Measurements from ENCODE around the gene TAF1A. TPM values are rescaled to one million over a fixed set of nuclear protein-coding genes. Genes with fewer than 3 reads are reported as not detected.

Gene TAF1A
- total and polyA plus RNA-seq, 2 donors (not counting 1 experiment from before 2014, with no cell fraction given) = 7.2 to 15.2 TPM

DNA sequence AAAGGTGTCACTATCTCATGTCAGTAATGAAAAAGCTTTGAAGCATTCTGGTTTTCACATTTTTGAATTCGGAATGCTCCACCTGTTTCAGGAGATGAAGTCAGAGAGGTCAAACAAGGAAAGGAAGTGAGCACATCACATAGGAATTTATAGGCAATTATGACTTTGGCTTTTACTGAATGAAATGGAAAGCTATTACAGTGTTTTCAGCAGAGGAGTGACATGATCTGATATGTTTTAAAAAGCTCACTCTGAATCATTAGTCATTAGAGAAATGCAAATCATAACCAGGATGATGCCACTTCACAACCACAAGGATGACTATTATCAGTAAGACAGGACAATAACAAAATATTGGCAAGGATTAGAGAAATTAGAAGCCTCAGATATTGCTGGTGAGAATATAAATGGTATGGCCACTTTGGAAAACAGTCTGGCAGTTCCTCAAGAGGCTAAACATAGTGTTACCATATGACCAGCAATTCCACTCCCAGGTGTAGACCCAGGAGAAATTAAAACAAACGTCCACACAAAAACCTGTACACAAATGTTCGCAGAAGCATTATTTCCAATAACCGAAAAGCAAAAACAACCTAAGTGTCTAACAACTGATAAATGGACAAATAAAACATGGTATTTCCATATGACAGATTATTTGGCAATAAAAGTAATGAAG lies 7.5 kb downstream of the TAF1A start:
- Histone ChIP-seq H3K79me2 (ENCODE audit: control insufficient read depth, insufficient read depth, low read length) (peaks cover 2% of the 10 kb centered on the region), H3K4me2 (ENCODE audit: extremely low read depth, insufficient read depth, low read length) (no peak overlapping the region), H3K4me3 (replicated peaks in 1 of 4; ENCODE audit: control extremely low read depth in 1 of 4, insufficient read depth in 1 of 4, low read depth in 3 of 4, low read length in 4 of 4) (no peak overlapping the region), H3K27ac (ENCODE audit: insufficient read depth, low read length) (no peak overlapping the region), H3K4me1 (ENCODE audit: control insufficient read depth, extremely low read depth, insufficient read depth, low read length) (no peaks in the 10 kb centered on the region), H3K27me3 (ENCODE audit: control insufficient read depth, insufficient read depth, low read length) (no peaks in the 10 kb centered on the region), H3K36me3 (ENCODE audit: control insufficient read depth, insufficient read depth, low read length) (no peaks in the 10 kb centered on the region), H4K20me1 (ENCODE audit: control insufficient read depth, extremely low read depth, insufficient read depth, low read length) (no peaks in the 10 kb centered on the region), H2AFZ (ENCODE audit: low read length) (no peak overlapping the region), H3K9ac (ENCODE audit: insufficient read depth, low read length) (no peak overlapping the region), H3K9me3 (ENCODE audit: control insufficient read depth, insufficient read depth, low read depth, low read length) (no peaks in the 10 kb centered on the region)
- no peak for TF ChIP-seq EZH2 (IDR thresholded peaks at IDR 0.05; ENCODE audit: low read length, missing control alignments)
- TF ChIP-seq, protein P1, sequence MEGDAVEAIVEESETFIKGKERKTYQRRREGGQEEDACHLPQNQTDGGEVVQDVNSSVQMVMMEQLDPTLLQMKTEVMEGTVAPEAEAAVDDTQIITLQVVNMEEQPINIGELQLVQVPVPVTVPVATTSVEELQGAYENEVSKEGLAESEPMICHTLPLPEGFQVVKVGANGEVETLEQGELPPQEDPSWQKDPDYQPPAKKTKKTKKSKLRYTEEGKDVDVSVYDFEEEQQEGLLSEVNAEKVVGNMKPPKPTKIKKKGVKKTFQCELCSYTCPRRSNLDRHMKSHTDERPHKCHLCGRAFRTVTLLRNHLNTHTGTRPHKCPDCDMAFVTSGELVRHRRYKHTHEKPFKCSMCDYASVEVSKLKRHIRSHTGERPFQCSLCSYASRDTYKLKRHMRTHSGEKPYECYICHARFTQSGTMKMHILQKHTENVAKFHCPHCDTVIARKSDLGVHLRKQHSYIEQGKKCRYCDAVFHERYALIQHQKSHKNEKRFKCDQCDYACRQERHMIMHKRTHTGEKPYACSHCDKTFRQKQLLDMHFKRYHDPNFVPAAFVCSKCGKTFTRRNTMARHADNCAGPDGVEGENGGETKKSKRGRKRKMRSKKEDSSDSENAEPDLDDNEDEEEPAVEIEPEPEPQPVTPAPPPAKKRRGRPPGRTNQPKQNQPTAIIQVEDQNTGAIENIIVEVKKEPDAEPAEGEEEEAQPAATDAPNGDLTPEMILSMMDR (conservative IDR thresholded peaks at IDR 0.05 in 1 of 2, IDR thresholded peaks at IDR 0.05 in 1 of 2; ENCODE audit: low read depth in 1 of 2, low read length in 2 of 2) = no peak
- DNase-seq (ENCODE audit: low read depth in 2 of 2) = peak in 1 of 2 donors; percentile 40

DNA sequence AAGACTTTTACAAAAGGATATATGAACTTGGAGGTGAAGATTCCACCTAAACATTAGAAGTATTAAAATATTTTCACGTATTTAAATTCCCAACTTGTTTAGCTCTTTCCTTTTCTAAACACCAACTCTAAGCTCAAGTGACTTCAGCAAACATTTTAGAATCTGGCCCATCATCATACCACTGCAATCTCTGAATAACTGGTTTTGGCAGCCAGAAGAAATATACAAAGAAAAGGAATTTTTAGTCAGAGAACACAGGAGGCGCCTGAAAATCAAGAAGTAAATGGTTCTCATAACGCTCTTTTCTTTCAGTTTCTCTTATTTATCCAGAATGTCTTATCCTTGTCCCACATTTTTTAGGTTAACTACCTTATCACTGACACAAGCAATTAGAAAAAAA lies 10.4 kb downstream of the TAF1A start:
- Histone ChIP-seq H3K27ac (ENCODE audit: insufficient read depth, low read length) (no peak overlapping the region), H3K4me1 (ENCODE audit: control insufficient read depth, extremely low read depth, insufficient read depth, low read length) (no peaks in the 10 kb centered on the region), H3K9ac (ENCODE audit: insufficient read depth, low read length) (no peak overlapping the region), H3K4me3 (replicated peaks in 1 of 4; ENCODE audit: control extremely low read depth in 1 of 4, insufficient read depth in 1 of 4, low read depth in 3 of 4, low read length in 4 of 4) (no peak overlapping the region), H3K79me2 (ENCODE audit: control insufficient read depth, insufficient read depth, low read length) (no peaks in the 10 kb centered on the region), H2AFZ (ENCODE audit: low read length) (no peak overlapping the region), H3K4me2 (ENCODE audit: extremely low read depth, insufficient read depth, low read length) (no peak overlapping the region), H4K20me1 (ENCODE audit: control insufficient read depth, extremely low read depth, insufficient read depth, low read length) (no peaks in the 10 kb centered on the region), H3K27me3 (ENCODE audit: control insufficient read depth, insufficient read depth, low read length) (no peaks in the 10 kb centered on the region), H3K9me3 (ENCODE audit: control insufficient read depth, insufficient read depth, low read depth, low read length) (no peaks in the 10 kb centered on the region), H3K36me3 (ENCODE audit: control insufficient read depth, insufficient read depth, low read length) (peaks cover 1% of the 10 kb centered on the region)
- no peak for DNase-seq (ENCODE audit: low read depth in 2 of 2)
- no peak for TF ChIP-seq EZH2 (IDR thresholded peaks at IDR 0.05; ENCODE audit: low read length, missing control alignments)
- TF ChIP-seq, protein P1 (conservative IDR thresholded peaks at IDR 0.05 in 1 of 2, IDR thresholded peaks at IDR 0.05 in 1 of 2; ENCODE audit: low read depth in 1 of 2, low read length in 2 of 2) = no peak

DNA sequence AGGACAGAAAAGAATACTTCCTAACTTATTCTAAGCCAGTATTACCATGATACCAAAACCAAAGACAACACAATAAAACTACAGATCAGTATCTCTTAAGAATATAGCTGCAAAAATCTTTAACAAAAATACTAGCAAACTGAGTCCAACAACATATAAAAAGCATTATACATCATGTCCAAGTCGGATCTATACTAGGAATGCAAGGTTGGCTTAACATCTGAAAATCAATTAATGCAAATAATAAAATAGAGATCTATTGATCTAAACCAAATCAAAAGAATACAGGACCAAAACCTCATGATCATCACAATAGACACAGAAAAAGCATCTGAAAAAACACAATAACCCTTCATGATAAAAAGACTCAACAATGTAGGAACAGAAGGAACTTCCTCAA lies 18.9 kb downstream of the TAF1A start:
- H2AFZ ChIP-seq (ENCODE audit: low read length) = no peak overlapping the region
- H3K79me2 ChIP-seq (ENCODE audit: control insufficient read depth, insufficient read depth, low read length) = no peaks in the 10 kb centered on the region
- H3K9me3 ChIP-seq (ENCODE audit: control insufficient read depth, insufficient read depth, low read depth, low read length) = no peaks in the 10 kb centered on the region
- H3K9ac ChIP-seq (ENCODE audit: insufficient read depth, low read length) = no peak overlapping the region
- no peaks in the 10 kb centered on the region for H4K20me1 ChIP-seq (ENCODE audit: control insufficient read depth, extremely low read depth, insufficient read depth, low read length)
- TF ChIP-seq, protein P1 (conservative IDR thresholded peaks at IDR 0.05 in 1 of 2, IDR thresholded peaks at IDR 0.05 in 1 of 2; ENCODE audit: low read depth in 1 of 2, low read length in 2 of 2) = no peak
- no peak for TF ChIP-seq EZH2 (IDR thresholded peaks at IDR 0.05; ENCODE audit: low read length, missing control alignments)
- DNase-seq (ENCODE audit: low read depth in 2 of 2) = no peak
- no peaks in the 10 kb centered on the region for H3K4me1 ChIP-seq (ENCODE audit: control insufficient read depth, extremely low read depth, insufficient read depth, low read length)
- no peak overlapping the region for H3K4me3 ChIP-seq (replicated peaks in 1 of 4; ENCODE audit: control extremely low read depth in 1 of 4, insufficient read depth in 1 of 4, low read depth in 3 of 4, low read length in 4 of 4)
- H3K36me3 ChIP-seq (ENCODE audit: control insufficient read depth, insufficient read depth, low read length) = no peaks in the 10 kb centered on the region
- no peaks in the 10 kb centered on the region for H3K27me3 ChIP-seq (ENCODE audit: control insufficient read depth, insufficient read depth, low read length)
- no peak overlapping the region for H3K4me2 ChIP-seq (ENCODE audit: extremely low read depth, insufficient read depth, low read length)
- H3K27ac ChIP-seq (ENCODE audit: insufficient read depth, low read length) = no peak overlapping the region
